ENCODE data around the gene ST6GALNAC3.

GRCh38 chr1:76388261-76388660, 313.7 kb downstream of the ST6GALNAC3 start:
- TF ChIP-seq CTCF (IDR thresholded peaks at IDR 0.05) (no peak), ZFX (IDR thresholded peaks at IDR 0.05; ENCODE audit: borderline replicate concordance) (no peak)

Measured in 22Rv1 (cell line).